ENCODE data around the gene LSM8. TPM values are rescaled to one million over a fixed set of nuclear protein-coding genes. Genes with fewer than 3 reads are reported as not detected.

Gene LSM8
- total and polyA plus RNA-seq, 10 of the 15 experiments (the other 5 are each of a cell fraction or from before 2014, with no cell fraction given), result 46.9 to 173 (median 111) TPM

- TF ChIP-seq ZBTB11 (CRISPR knock-in tag; IDR thresholded peaks at IDR 0.05) (no peak), MLLT1 (IDR thresholded peaks at IDR 0.05) (no peak)
Observed at GRCh38 chr7:118152654-118153053, 31.3 kb upstream of the LSM8 start (continued).

DNA sequence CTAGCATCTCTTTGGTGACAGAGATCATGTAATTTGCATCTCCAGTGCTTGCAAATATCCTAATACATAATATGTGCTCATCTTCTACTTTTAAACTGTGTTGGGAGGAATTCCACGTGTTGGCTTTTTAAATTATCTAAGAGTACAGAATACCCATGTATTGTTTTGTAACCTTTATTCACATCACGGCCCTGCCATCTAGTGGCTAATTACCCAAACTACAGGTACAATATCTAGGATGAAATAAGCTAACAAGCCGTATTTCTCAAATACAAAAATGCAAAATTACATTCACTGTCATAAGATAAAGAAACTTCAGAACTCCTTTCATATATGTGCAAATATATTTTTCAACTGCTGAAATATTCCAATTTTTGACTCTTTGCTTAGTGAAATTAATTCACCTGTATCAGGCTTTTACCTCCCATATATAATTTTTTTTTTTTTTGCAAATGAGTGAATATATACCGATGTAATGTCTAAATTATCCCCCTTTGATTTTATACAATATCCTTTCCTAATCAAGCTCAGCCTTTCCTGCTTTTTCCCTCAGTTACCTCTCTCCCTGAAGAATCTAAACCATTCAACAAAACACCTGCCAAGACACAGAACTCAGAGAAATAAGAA is 30.3 kb upstream of the LSM8 start:
- H3K79me2 ChIP-seq (ENCODE audit: control insufficient read depth, insufficient read depth, low read length), result no peaks in the 10 kb centered on the region
- H3K4me2 ChIP-seq (ENCODE audit: control insufficient read depth, insufficient read depth), result no peak overlapping the region
- H4K20me1 ChIP-seq (ENCODE audit: control insufficient read depth, insufficient read depth), result no peaks in the 10 kb centered on the region
- no peak overlapping the region for H3K9ac ChIP-seq (ENCODE audit: control insufficient read depth, insufficient read depth, low read length)
- 0% methylated on average over 3 of the region's 4 CpGs for WGBS (ENCODE audit: insufficient coverage, insufficient replicate concordance, low lambda C conversion rate, missing lambda C conversion rate)
- DNase-seq (ENCODE audit: low read depth, low spot score), result no peak
- ATAC-seq, result peak; percentile 66
- H3K9me3 ChIP-seq (replicated peaks; ENCODE audit: control insufficient read depth, insufficient read depth, low read length), result no peaks in the 10 kb centered on the region
- no peaks in the 10 kb centered on the region for H3K4me1 ChIP-seq (ENCODE audit: control insufficient read depth, insufficient read depth, low read length)
- ChIA-PET RAD21 (ENCODE audit: unreplicated experiment) (interaction anchor here (0.5 to 3.6 kb wide), 15 partner anchors 18 to 1226 kb away, joined by 3 to 15 read pairs (median 3); no protein-coding TSS in a partner anchor), POLR2A (interaction anchor here (0.6 kb wide), 1 partner anchor 36 kb away, joined by 3 read pairs; no protein-coding TSS in a partner anchor), CTCF (interaction anchor here (0.6 to 4.9 kb wide), 38 partner anchors 8 to 1304 kb away, joined by 3 to 31 read pairs (median 4); no protein-coding TSS in a partner anchor), SMC1A (ENCODE audit: uncharacterized antibody, unreplicated experiment) (interaction anchor here (0.6 to 2.8 kb wide), 16 partner anchors 15 to 753 kb away, joined by 3 to 15 read pairs (median 3); no protein-coding TSS in a partner anchor)
- no TSS peak for BruUV-seq (replicated peaks)
- H3K27me3 ChIP-seq (replicated peaks in 1 of 2; ENCODE audit: control insufficient read depth in 2 of 2, insufficient read depth in 2 of 2, low read length in 1 of 2), result no peaks in the 10 kb centered on the region
- in situ Hi-C loops (cut with MboI) (loop anchor here (5.0 kb wide), 1 partner anchor 396 kb away; no protein-coding TSS in a partner anchor), intact Hi-C loops (cut with micrococcal nuclease; ENCODE audit: unreplicated experiment) (loop anchor here (1.0 to 5.0 kb wide), 5 partner anchors 161 to 751 kb away; no protein-coding TSS in a partner anchor)
- H2AFZ ChIP-seq (ENCODE audit: control insufficient read depth, low read depth, low read length), result no peak overlapping the region
- H3K4me3 ChIP-seq, result no peak overlapping the region
- H3K36me3 ChIP-seq (ENCODE audit: control insufficient read depth in 2 of 2, insufficient read depth in 2 of 2, low read length in 1 of 2), result no peaks in the 10 kb centered on the region
- no peak for FAIRE-seq
- no peak overlapping the region for H3K27ac ChIP-seq (ENCODE audit: control insufficient read depth, insufficient read depth)
- peak; percentile 65; the same call in 1 of the 2 replicates for TF ChIP-seq SMC3 (IDR thresholded peaks at IDR 0.05; ENCODE audit: borderline replicate concordance, low read length)
- no peak for TF ChIP-seq CBX3 (IDR thresholded peaks at IDR 0.05; ENCODE audit: borderline replicate concordance, low read depth)
- TF ChIP-seq RB1 (IDR thresholded peaks at IDR 0.05; ENCODE audit: borderline replicate concordance), result peak; percentile 45; the same call in 1 of the 2 replicates
- no peak for TF ChIP-seq POU2F2 (IDR thresholded peaks at IDR 0.05; ENCODE audit: borderline replicate concordance, low read depth, low read length)
- no peak for TF ChIP-seq CHD4 (IDR thresholded peaks at IDR 0.05)
- no peak for TF ChIP-seq CBFB (IDR thresholded peaks at IDR 0.05; ENCODE audit: low read depth)
- TF ChIP-seq HCFC1 (IDR thresholded peaks at IDR 0.05; ENCODE audit: low read length), result no peak
- TF ChIP-seq CTCF (IDR thresholded peaks at IDR 0.05 in 2 of 3, conservative IDR thresholded peaks at IDR 0.05 in 1 of 3; ENCODE audit: control insufficient read depth in 2 of 3, extremely low read depth in 1 of 3, insufficient read depth in 1 of 3, low read depth in 3 of 3, low read length in 3 of 3), result peak; percentile 55 to 68 (median 61); a peak in 5 of 6 replicates
- no peak for TF ChIP-seq HDGF (IDR thresholded peaks at IDR 0.05)
- TF ChIP-seq RAD21 (IDR thresholded peaks at IDR 0.05; ENCODE audit: insufficient read depth, low read depth, low read length), result peak; percentile 72
- TF ChIP-seq TCF12 (IDR thresholded peaks at IDR 0.05; ENCODE audit: low read depth, low read length), result no peak
- TF ChIP-seq DPF2 (IDR thresholded peaks at IDR 0.05), result no peak
